Measurements from ENCODE around the gene SLIT3.

SLIT3 gene

DNA sequence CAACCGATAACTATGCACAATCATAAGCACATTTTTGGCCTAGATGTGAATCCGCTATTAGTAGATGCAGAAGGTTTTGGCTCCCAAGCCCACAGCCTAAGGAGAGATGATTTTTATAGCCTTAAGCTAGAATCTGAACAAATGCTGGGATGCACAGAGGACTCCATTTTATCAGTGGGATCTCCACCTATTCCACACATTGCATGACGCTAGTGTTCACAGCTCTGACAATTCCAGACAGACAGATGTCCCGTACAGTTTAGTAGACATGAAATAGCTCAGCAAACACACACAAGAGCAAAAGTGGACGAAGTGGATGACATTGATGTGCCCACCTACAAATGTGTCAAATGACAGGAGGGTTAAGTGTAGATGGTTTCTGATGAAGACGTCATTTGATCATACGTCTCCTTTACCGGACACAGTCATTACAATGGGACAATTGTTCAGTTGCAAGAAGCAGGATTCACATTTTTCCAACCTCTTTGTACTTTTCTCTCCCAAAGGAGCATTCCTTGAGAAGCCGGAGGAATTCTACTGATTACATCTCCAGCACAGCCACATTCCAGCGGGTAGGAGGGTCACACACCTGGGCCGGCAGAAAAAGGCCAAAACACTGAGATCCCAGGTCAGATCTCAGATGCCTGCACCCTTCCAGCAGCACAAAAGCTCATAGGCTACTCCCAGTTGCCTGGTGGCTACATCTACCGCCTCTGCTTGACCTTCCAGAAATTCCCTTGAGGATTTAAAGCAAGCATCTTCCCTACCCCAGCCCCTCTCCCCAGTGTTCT, 202.4 kb downstream of the SLIT3 start:
- FAIRE-seq, result no peak

DNA sequence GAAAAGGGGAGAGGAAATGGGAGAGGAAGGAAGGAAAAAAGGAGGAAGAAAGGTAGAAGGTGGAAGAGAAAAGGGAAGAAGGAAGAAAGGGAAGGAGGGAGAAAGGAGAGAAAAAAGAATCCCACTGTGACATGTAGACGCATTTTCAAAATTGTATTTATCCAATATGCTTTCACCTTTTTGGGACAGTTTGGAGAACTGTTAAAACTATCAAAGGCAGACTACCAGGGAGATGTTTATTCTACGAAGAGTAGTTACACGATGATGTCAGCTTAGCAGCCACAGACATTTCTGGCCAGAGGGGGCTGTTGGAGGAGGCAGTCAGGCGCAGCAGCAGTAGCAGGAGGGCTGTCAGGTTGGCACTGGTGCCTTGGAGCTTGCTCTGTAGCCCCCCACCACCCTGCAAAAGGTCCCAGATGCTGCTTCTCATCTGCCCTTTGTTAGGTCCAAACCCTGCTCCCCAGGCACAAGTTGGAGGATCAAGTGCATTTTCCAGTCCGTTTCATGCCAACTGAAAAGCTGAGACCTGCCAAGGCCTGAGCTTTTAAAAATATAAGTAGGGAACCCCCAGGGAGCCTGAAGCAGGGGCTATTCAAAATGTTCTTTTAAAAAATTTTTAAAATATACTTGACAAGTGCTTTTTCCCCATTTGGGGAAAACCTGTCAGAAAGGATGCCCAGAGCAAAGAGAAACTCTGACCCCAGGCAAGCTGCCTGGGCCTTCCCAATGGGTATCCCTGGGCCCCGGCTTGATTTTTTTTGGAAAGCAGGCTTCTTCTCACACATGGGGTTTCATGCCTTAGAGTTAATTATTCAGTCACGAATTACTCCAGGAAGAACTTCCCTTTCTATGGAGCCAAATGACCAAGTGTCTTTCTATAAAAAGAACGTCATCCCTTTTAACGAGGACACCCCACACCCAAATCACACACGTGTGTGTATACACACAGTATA, 203.3 kb downstream of the SLIT3 start:
- FAIRE-seq, result no peak

DNA sequence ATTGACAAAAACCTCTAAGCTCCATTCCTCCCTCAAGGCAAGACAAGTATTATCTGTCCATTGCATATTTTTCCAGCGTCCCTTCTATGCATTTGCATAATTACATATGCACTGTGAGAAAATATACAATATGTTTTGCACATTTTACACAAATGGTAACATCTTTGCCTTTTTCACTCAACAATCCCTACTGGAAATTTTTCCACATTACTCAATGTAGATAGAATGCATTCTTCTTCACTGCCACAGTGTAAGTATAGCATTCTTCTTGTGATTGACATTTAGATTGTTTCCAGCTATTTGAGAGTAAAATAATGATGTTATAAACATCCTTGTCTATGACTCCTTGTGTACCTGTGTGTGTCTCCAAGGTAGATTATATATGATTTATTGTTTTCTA, 205.0 kb downstream of the SLIT3 start:
- no peak for FAIRE-seq

DNA sequence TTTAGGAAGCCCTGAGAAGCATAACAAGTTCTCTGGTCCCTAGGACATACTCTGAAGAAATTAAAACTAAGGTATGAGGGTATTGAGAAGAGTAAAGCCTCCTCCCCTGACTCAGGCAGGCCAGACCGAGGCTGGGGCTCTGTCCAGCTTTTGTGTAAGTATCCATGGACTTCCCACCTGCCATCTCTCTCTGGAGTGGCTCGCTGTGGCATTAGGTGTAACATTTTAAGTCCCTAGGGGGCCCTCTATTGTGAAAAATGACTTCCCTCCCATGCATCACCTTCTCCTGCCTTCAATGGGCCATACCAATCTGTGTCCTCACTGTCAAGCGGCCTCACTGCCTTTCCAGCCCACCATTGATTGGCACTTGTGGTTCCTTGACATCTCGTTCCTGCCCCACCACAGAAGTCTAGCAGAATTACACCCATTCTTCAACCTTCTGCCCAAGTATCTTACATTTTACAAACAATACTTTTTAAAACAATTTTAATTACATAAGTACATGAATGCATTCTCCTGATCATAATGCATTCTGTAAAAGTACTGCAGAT, 205.5 kb downstream of the SLIT3 start:
- FAIRE-seq, result no peak

DNA sequence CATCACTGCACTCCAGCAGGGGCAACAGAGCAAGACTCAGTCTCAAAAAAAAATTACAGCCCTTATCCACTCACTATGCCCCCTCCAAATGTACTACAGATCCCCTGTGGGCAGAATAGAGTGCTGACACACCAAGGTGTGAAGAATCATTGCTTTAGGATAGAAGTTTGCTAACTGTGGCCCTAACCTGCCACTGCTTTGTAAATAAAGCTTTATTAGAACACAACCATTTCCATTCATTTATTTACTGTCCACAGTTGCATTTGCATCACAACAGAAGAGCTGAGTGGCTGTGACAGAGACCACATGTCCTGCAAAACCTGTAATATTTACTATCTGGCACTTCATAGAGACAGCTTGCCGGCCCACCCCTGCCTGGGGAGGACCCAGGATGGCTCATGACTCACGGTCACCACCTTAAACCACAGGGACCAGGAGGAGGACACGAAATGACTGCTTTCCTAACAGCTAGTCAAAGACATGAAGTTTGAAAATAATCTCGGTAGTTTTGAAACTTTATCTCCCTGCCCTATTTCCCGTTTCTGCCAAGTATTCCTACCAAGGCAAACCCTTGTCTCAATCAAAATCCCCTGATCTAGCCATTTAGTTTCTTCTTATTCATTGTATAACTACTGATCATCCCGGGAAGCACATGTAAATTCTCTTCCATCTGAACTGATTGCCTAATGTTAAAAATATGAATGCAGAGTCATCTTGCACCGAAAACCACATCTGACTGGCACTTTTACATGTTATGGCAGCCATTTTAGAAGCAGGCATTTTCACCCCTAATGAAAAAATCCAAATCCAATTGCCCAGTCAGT, 206.1 kb downstream of the SLIT3 start:
- no peak for FAIRE-seq

DNA sequence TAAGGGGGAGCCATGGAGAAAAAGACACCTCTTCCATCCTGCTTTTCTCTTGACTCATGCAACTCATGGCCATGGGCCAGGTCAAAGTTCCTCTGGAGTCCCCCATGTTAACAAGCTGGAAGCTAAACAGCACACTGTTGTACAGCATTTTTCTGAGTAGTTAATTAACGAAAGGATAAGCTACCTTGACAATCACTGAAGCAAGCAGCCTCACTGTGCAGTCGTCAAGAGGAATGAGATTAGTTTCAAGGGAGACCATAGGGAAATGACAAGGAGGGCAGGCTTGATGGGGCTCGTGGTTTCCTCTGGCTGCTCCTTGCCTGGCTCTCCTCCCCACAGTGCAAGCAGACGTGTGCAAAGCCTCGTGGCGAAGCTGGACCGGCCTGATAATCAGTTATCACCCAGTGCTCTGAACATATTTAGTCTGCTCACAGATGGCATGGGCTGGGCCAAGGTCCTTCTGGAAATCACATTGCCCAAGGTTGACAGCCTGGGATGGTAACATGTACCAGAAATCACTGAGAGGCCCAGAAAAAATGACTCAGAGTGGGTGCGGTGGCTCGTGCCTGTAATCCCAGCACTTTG, 209.5 kb downstream of the SLIT3 start:
- no peak for FAIRE-seq

DNA sequence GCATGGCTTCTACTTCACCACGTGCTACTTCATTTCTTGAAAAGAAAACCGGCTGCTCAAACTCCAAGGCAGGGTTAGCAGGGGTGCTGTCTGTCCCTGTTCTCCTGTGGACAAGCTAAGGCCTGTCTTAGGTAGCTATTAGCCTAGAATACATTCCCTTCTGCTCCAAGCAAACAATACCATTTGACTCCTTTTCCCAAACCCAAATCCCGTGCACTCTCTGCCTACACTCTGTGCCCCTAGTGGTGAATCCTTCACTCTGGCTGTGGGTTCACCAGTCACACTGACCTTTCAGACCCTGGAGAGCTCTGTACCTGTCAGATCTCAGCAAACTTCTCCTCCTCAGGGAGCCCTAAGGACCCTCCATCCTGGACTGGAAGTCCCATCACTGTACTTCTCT, 211.6 kb downstream of the SLIT3 start:
- FAIRE-seq, result no peak

DNA sequence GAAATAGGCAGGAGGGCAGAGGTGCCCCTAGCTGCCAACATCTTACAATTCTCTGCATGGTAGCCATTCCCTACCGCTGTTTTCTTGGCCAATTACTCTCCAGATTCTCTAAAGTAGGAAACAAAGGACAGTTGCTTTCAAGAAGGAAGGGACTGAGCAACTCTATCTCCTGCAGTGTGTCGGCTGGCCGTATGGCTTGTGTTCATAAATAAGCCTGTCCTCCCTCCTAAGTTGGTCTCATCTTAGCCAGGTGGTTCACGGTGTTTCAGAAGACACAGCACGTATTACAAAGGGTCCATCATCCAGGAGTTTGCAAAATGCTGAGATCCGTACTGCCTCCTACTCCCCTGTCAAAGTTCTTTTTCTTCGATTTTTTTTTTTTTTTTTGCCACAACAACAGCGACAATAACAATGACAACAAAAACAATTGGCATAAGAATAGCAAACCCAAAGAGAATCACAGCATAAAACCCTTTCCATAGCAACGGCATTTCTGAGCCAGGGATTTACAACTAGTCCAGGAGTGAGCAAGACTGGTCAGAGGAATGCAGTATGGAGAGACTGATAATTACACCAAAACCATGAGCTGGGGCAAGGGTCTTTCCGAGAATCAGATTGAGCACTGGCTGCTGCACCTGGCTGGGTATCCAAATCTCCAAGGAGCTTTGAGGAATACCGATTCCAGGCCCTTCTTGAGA, 212.8 kb downstream of the SLIT3 start:
- FAIRE-seq, result no peak

DNA sequence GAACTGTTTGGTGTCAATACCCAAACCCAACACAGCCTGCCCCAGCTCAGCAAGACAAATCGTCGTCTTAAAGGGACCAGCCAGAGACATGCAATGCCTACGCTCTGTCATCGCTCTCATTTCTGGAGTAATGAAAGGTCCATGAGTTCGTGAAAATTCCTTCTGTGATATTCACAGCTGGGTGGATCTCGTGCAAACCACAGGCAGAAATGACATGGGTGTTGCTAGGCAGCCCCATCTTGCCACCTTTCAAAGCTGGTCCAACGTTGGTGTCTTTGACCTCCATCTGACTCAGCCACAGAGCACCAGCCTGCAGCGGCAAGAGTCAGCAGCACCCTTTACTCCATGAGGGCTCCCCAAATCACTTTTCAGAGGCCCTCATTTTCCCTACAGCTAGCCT, 215.3 kb downstream of the SLIT3 start:
- FAIRE-seq, result no peak

DNA sequence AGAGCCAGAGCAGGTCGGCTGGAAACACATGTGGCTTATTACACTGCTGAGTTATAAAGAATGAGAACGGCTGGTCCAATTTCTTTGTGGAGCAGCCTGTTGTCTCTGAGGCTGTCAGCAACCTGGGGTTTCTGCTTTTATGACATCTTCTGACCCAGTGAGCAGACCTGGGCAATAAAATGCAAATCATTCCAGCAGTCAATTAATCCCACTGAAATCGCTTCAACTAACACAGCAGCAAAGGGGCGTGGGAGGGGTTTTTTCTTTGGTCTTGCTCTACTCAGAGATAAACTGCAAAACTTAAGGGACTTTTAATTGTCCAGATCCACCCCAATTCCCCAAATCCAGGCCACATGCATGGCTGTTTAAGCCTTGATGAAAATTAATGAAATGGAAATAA, 215.7 kb downstream of the SLIT3 start:
- FAIRE-seq, result no peak

DNA sequence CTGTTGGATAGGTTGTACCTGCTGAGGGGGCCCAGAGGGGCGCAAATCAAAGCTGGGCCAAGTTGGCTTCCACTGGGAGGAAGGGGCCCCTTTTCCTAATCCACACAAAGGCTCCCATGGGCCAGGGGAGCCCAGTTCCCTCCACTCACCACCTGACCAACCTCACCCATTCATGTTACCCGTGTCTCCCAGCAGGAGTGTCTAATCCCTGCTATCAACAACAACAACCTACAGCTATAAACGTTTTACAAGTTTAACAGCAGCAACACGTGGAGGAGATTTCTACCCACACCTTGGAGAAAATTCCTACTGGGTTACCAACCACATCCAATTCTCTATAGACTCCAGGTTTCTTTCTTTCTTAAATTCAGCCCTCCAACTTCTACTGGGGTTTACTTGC, 216.2 kb downstream of the SLIT3 start:
- no peak for FAIRE-seq

DNA sequence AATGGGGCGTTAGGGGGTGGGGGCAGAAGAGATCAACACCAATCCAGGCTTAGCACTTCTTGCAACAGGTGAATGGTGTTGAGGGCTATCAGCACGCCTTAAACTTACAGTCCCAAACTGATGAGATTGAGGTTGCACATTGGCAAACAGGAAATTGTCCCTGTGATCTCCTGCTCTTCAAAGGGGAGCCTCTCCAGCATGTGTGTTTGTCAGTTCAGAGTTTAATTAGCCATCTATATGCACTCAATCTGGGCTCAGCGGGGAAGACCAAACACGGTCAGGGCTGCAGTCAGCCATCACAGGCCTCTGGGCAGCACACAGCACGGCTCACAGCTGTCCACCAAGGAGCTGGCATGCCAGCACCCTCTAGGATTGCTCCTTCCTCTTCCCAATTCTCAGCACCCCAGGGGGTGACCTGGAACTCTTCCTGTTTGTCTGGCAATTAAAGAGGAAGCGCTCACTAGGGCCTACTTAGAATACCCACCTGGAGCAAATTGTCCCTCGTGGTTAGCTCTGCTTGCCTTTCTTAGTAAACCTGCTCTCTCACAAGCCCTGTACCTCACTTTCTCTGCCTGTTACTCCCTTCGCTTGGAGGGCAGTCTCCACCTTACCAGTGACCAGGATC, 217.4 kb downstream of the SLIT3 start:
- no peak for FAIRE-seq

DNA sequence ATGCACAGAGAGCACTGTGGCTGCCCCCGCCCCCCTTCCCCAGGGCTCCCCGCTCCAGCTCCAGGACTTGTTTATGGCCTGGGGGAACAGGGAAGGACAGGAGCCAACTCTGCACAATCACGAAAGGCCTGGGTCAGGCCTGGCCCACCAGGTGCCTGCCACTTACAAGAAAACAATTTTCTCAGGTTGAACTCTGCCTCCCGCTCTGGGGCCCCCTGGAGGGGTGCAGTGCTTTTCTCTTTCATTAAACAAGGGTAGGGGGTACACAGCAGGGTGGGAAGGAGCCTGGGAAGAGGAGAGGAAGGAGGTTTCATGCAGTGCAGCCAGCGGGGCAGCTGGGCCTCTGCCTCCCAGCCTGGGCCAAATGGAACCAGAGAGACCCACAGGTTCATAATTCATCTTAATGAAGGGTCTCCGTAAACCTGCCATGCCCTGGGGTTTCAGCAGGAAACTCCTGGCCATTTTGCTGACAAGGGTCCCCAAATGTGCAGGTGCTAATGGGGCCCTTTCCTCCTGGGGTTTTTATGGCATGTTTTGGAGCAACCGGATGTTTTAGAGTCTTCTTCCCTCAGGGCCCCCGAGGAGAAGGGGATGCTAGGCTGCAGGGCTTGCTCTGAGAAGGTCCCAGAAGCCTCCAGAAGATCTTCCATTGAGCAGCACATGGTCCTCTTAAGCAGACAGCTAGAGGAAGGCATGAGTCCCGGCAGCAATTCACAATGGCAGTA, 219.8 kb downstream of the SLIT3 start:
- no peak for FAIRE-seq

DNA sequence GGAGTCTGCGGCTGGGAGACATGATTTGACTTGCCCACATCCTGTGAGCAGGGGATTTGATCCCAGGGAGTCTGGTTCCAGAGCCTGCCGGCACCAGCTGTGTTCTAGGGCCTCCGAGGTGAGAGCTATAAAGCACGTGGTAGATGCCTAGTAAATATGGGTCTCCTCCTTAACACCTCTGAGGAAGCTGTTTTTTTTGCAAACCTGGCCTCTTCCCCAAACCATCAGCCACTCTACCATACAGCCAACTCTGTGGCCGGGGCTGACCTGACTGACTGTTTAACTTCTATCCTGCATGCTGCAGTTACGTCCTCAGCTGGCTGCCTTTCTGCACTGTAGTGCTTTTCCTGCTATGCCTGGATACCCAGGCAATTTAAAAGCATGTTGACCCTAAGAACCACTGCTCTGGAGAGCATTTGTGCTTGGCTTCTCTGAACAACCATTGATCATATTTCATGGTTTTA, 220.5 kb downstream of the SLIT3 start:
- FAIRE-seq, result no peak

DNA sequence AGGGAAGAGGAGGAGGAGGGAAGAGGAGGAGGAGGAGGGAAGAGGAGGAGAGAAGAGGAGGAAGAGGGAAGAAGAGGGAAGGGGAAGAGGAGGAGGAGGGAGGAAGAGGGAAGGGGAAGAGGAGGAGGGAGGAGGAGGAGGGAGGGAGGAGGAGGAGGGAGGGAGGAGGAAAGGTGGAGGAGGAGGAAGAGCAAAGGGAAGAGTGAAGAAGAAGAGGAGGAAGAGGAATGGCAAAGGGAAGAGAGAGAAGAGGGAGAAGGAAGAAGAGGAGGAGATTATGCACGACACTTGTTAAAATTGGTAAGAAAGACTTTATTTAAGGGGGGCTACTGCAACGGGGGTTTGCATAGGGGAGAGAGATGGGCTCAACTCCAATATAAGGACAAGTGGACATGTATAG, 221.2 kb downstream of the SLIT3 start:
- FAIRE-seq, result no peak

DNA sequence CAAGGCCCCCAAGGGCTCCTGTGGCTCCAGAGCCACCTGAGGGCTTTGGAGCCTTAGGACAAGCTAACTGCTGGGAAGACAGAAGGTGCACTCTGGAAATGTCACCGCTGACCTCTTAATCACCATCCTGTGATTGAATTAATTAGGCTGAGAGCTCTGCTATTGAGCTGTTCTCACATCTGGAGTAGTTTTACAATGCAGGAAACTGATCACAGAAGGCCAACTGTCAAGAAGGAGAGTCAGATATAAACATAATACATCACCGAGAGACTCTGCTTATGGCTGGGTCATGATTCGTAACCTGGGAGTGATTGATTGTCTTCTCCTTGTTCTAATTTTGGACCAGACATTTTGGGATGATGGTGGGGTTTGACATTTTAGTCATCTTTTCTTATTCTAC, 226.1 kb downstream of the SLIT3 start:
- no peak for FAIRE-seq

DNA sequence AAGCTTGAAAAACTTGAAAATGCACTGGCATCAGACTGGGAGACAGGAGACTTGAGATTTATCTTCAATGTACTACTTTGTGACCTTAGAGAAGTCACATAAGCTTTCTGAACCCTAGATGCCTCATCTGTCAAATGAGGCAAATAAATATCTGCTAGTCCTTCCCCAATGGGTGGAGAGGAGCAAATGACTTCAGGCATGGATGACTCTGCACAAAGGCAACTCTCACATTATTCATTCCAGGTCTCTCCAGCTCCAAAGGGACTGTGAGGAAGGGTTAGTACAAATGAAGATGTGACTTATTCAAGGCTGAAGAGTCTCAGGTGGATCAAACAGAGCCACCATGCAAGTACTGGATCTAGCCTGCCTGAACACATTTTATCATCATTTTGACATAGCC, 228.7 kb downstream of the SLIT3 start:
- FAIRE-seq, result no peak

DNA sequence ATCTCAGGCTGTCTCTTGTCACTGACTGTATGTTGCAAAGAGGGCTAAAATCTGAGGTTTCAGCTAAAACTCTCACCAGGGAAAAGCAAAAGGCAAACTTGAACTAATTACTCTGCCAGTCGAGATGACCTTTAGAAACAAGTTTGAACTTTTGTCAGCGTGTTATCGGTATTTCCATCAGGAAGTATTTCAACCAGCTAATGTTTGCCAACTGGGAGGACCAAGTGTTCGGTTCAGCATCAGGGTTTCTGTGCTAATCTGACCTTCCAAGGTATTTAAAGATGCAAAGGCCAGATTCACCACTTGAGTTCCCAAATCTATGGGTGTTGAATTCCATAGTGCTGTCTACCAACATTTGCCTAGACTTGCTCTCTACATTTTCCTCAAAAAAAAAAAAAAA, 230.5 kb downstream of the SLIT3 start:
- no peak for FAIRE-seq

DNA sequence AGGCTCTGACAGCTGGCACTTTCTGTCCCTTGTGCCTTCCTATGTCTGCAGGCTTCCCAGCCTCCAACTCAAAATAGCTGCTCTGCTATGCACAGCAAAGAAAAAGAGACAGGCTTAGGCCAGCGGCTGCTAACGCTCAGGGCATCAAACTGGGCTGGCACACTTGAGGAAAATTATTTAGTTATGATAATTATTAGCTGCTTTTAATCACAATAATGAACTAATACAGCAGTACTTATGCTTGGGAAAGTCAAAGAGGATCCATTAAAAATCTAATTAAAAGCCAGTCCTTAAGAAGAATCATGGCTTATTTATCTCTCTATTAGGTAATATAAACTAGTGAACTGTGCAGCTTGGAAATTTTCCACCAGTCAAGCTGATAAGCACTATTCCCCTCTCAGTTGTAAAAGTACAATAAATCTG, 233.2 kb downstream of the SLIT3 start:
- no peak for FAIRE-seq

DNA sequence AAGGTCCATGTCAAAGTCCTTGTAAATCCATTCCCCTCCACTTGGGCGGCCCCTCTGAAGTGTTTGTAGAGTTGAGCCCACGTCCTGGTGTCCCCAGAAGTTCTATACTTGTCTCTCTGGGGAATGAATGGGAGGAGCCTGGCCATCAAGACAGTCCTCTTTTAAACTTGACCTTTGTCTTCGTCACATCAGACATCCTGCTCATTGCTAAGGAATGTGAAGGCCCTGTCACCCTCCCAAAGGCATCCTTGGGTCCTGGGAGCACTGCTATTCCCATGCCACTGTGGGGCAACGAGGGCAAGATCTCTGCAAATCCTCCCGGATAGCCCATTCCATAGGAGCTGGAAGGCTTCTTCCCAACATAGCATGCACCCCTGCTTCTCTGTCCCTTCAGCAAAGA, 235.5 kb downstream of the SLIT3 start:
- FAIRE-seq, result no peak

DNA sequence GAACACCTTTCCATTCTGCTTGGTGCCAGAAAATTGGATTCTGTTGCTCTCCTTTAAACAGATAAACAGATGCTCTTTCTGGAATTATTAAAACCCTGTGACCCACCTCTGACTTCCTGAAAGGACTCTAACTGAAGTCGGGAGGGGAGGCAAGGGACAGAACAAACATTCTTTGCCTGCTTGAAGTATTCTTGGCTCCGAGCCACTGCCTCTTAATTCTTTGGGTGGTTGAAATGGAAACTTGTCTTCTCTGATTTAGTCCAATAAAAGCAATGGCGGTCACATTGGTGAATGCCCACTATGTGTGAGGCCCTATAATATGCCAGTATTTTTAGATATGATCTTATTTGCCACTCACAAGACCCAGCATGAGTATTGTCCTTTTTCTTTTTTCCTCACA, 236.8 kb downstream of the SLIT3 start:
- no peak for FAIRE-seq

Measured in A204.1 (cell line).